ENCODE data around the gene AP1AR. TPM values are rescaled to one million over a fixed set of nuclear protein-coding genes. Genes with fewer than 3 reads are reported as not detected.
A peak's percentile ranks its signal among the peaks of the same experiment; 100 is the strongest.

Gene AP1AR
- total RNA-seq, 4 donors from 2014 or later, result 15.0 to 20.4 (median 16.6) TPM

GRCh38 chr4:112252234-112252633 is 20.6 kb downstream of the AP1AR start:
- no peak overlapping the region for H3K4me3 ChIP-seq (replicated peaks in 1 of 3)
- H3K4me1 ChIP-seq, result no peaks in the 10 kb centered on the region
- H3K36me3 ChIP-seq, result no peaks in the 10 kb centered on the region
- no peak overlapping the region for H3K27ac ChIP-seq
- DNase-seq, result no peak
- H3K27me3 ChIP-seq, result no peaks in the 10 kb centered on the region
- TF ChIP-seq CTCF (IDR thresholded peaks at IDR 0.05), result no peak
- TF ChIP-seq POLR2A (IDR thresholded peaks at IDR 0.05), result no peak
- 100% methylated on average over 1 of the region's 1 CpG for WGBS, 2 donors
- intact Hi-C loops (cut with DNase I), result no loop called here
- H3K9me3 ChIP-seq, result no peaks in the 10 kb centered on the region

GRCh38 chr4:112253382-112254000 is 21.9 kb downstream of the AP1AR start:
- Histone ChIP-seq H3K9me3 (no peaks in the 10 kb centered on the region), H3K4me1 (no peaks in the 10 kb centered on the region), H3K4me3 (replicated peaks in 1 of 3) (no peak overlapping the region), H3K36me3 (no peaks in the 10 kb centered on the region), H3K27me3 (no peaks in the 10 kb centered on the region), H3K27ac (no peak overlapping the region)
- no peak for TF ChIP-seq POLR2A (IDR thresholded peaks at IDR 0.05)
- no peak for TF ChIP-seq CTCF (IDR thresholded peaks at IDR 0.05)
- WGBS, 2 donors, result 62 to 68% methylated on average over 2 of the region's 2 CpGs
- DNase-seq, result no peak
- intact Hi-C loops (cut with DNase I), result no loop called here

GRCh38 chr4:112257098-112257497 is 25.5 kb downstream of the AP1AR start:
- no peaks in the 10 kb centered on the region for H3K27me3 ChIP-seq
- no peaks in the 10 kb centered on the region for H3K4me1 ChIP-seq
- no peak overlapping the region for H3K4me3 ChIP-seq (replicated peaks in 1 of 3)
- no peak for TF ChIP-seq CTCF (IDR thresholded peaks at IDR 0.05)
- no peak for TF ChIP-seq POLR2A (IDR thresholded peaks at IDR 0.05)
- no peak for DNase-seq
- H3K27ac ChIP-seq, result no peak overlapping the region
- intact Hi-C loops (cut with DNase I), result no loop called here
- 96 to 99% methylated on average over 2 of the region's 2 CpGs for WGBS, 2 donors
- no peaks in the 10 kb centered on the region for H3K9me3 ChIP-seq
- no peaks in the 10 kb centered on the region for H3K36me3 ChIP-seq

GRCh38 chr4:112266823-112267222 is 35.2 kb downstream of the AP1AR start:
- peak in 4 of 6 experiments; percentile 26 to 49 (median 44) for TF ChIP-seq CTCF (IDR thresholded peaks at IDR 0.05)
- no peak for TF ChIP-seq POLR2A (IDR thresholded peaks at IDR 0.05)
- H3K4me3 ChIP-seq (replicated peaks in 1 of 3), result no peak overlapping the region
- no peaks in the 10 kb centered on the region for H3K27me3 ChIP-seq
- 76 to 80% methylated on average over 2 of the region's 2 CpGs for WGBS, 2 donors
- H3K27ac ChIP-seq, result no peak overlapping the region
- H3K9me3 ChIP-seq, result no peaks in the 10 kb centered on the region
- intact Hi-C loops (cut with DNase I), result no loop called here
- no peak for DNase-seq
- H3K36me3 ChIP-seq, result no peaks in the 10 kb centered on the region
- H3K4me1 ChIP-seq, result no peaks in the 10 kb centered on the region

GRCh38 chr4:112270051-112270450 is 38.5 kb downstream of the AP1AR start:
- TF ChIP-seq POLR2A (IDR thresholded peaks at IDR 0.05), result no peak
- no peak for TF ChIP-seq CTCF (IDR thresholded peaks at IDR 0.05)
- 87 to 91% methylated on average over 1 of the region's 1 CpG for whole genome bisulfite sequencing, 2 donors
- intact Hi-C loops (cut with DNase I), result no loop called here
- DNase-seq, result no peak
- Histone ChIP-seq H3K27ac (no peak overlapping the region), H3K9me3 (no peaks in the 10 kb centered on the region), H3K27me3 (no peaks in the 10 kb centered on the region), H3K36me3 (no peaks in the 10 kb centered on the region), H3K4me3 (replicated peaks in 1 of 3) (no peak overlapping the region), H3K4me1 (no peaks in the 10 kb centered on the region)
